OCI-LY3 (cell line): ENCODE results near the gene OR5K3.

ENCODE experiments used
- H2AFZ ChIP-seq: fragments of 200-600, 300-600 bp; shearing (Covaris generic); 2 replicates; pipeline ENCODE4 v1.6.0; 2014; ENCODE audit warnings: antibody characterized with exemption, low read depth, low read length
- H3K27ac ChIP-seq: fragments of 200-600, 300-600 bp; sonication (generic); 2 replicates; pipeline ENCODE4 v1.5.1; 2014; ENCODE audit warnings: mild to moderate bottlenecking, low read length, moderate library complexity, mixed read lengths
- H3K27me3 ChIP-seq: fragments of 200-600, 300-600 bp; sonication (generic); 2 replicates; pipeline ENCODE4 v1.6.1; 2014; ENCODE audit warnings: low read depth, low read length, mixed read lengths
- H3K36me3 ChIP-seq: fragments of 200-600, 300-600 bp; sonication (generic); replicated peaks from 2 replicates; pipeline ENCODE3; 2014; ENCODE audit warnings: low read depth, low read length, mixed read lengths
- H3K4me1 ChIP-seq: fragments of 300-600, 200-600 bp; sonication (generic); 2 replicates; pipeline ENCODE4 v1.6.1; 2014; ENCODE audit warnings: low read length, mixed read lengths
- H3K4me2 ChIP-seq: fragments of 200-600, 300-600 bp; sonication (generic); 2 replicates; pipeline ENCODE4 v1.6.1; 2014; ENCODE audit warnings: low read length, mixed read lengths
- H3K4me3 ChIP-seq: fragments of 300-600, 200-600 bp; sonication (generic); 2 replicates; pipeline ENCODE4 v1.5.1; 2014; ENCODE audit warnings: antibody characterized with exemption, mild to moderate bottlenecking, low read length, moderate library complexity
- H3K79me2 ChIP-seq: fragments of 300-600, 200-600 bp; shearing (Covaris generic); 2 replicates; pipeline ENCODE4 v1.6.1; 2014; ENCODE audit warnings: mild to moderate bottlenecking, low read length, mixed read lengths
- H3K9ac ChIP-seq: fragments of 300-600, 200-600 bp; shearing (Covaris generic); 2 replicates; pipeline ENCODE4 v1.6.0; 2014; ENCODE audit warnings: mild to moderate bottlenecking, low read length, moderate library complexity
- H3K9me3 ChIP-seq: fragments of 200-600, 300-600 bp; shearing (Covaris generic); 2 replicates; pipeline ENCODE4 v1.6.1; 2014; ENCODE audit warnings: low read length, mixed read lengths; ENCODE audit not compliant: insufficient read depth
- H4K20me1 ChIP-seq: fragments of 200-600, 300-600 bp; sonication (generic); 2 replicates; pipeline ENCODE4 v1.6.1; 2016; ENCODE audit warnings: low read length, mixed read lengths; ENCODE audit not compliant: insufficient read depth
- EZH2phosphoT487 ChIP-seq: fragments of 200-600 bp; shearing (Covaris generic); IDR thresholded peaks from 2 replicates; pipeline ENCODE4 v1.6.1; 2018; ENCODE audit warnings: antibody characterized with exemption, mixed run types, low read depth
- TF ChIP-seq, protein P1 (sequence below): fragments of 200-600, 300-600 bp; sonication (generic); IDR thresholded peaks from 2 replicates; pipeline ENCODE4 v1.5.1; 2014; ENCODE audit warnings: antibody characterized with exemption, low read length, low read depth

Gene OR5K3

DNA sequence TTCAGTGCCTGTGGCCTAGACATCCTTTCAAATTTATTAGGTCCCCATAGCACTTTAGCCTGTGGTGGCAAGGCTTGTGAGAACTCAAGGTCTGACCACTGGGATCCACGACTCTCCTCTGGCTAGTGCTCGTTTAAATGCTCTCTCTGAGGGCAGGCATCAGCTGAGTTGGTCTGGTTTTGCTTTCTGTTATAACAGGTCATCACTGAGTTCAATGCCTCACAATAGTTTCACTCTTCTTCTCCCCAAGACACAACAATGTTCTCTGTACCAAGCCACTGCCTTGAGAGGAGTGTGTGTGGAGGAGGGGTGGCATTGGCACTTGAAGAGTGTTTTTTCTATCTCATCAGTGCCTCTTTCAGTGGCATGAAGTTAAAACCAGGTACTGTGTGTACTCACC, 29.2 kb upstream of the OR5K3 start:
- Histone ChIP-seq H3K27me3 (no peaks in the 10 kb centered on the region), H3K9me3 (peaks cover 4% of the 10 kb centered on the region; the same call in 1 of the 2 replicates), H3K27ac (no peak overlapping the region), H2AFZ (no peak overlapping the region), H3K4me2 (no peak overlapping the region), H3K4me1 (no peaks in the 10 kb centered on the region), H4K20me1 (no peaks in the 10 kb centered on the region), H3K9ac (no peak overlapping the region), H3K36me3 (no peaks in the 10 kb centered on the region), H3K4me3 (no peak overlapping the region), H3K79me2 (no peaks in the 10 kb centered on the region)
- TF ChIP-seq EZH2phosphoT487 = no peak
- TF ChIP-seq, protein P1, sequence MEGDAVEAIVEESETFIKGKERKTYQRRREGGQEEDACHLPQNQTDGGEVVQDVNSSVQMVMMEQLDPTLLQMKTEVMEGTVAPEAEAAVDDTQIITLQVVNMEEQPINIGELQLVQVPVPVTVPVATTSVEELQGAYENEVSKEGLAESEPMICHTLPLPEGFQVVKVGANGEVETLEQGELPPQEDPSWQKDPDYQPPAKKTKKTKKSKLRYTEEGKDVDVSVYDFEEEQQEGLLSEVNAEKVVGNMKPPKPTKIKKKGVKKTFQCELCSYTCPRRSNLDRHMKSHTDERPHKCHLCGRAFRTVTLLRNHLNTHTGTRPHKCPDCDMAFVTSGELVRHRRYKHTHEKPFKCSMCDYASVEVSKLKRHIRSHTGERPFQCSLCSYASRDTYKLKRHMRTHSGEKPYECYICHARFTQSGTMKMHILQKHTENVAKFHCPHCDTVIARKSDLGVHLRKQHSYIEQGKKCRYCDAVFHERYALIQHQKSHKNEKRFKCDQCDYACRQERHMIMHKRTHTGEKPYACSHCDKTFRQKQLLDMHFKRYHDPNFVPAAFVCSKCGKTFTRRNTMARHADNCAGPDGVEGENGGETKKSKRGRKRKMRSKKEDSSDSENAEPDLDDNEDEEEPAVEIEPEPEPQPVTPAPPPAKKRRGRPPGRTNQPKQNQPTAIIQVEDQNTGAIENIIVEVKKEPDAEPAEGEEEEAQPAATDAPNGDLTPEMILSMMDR = no peak

DNA sequence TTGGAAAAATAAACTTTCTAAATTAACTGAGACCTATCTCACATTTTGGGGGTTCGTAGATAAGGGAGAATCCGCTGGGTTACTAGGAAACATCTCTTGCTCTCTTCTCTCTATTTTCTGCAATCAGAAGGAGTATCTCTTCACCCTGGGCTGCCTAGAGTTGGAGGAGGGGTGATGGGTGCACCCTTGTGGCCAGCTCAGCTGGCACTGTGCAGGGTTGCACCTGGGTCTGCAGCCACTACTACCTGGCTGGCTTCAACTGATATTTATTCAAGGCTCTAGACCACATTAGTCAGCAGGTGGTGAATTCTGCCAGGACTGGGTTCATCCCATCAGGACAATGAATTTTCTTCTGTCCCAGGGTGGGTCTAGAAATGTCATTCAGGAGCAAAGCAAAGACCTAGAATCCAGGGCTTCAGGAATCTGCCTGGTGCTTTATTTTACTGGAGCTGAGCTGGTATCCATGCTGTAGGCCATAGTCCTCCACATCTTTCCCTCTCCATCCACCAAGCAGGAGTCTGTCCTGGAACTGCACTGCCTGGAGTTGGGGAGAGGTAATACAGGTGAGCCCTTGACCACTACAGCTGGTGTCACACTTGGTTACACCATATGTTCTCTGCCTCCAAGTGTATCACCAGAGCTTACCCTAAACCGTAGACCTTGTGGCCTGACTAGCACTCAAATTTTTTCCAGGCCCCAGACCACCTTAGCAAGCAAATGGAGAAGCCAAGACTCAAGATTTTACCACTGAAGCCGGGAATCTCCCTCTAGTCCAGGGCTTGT, 22.8 kb upstream of the OR5K3 start:
- Histone ChIP-seq H3K4me2 (no peak overlapping the region), H4K20me1 (no peaks in the 10 kb centered on the region), H3K9me3 (no peaks in the 10 kb centered on the region), H3K9ac (no peak overlapping the region), H3K4me1 (no peaks in the 10 kb centered on the region), H3K36me3 (no peaks in the 10 kb centered on the region), H3K27me3 (no peaks in the 10 kb centered on the region), H3K4me3 (no peak overlapping the region), H2AFZ (no peak overlapping the region), H3K27ac (no peak overlapping the region), H3K79me2 (no peaks in the 10 kb centered on the region)
- TF ChIP-seq, protein P1 = no peak
- no peak for TF ChIP-seq EZH2phosphoT487

DNA sequence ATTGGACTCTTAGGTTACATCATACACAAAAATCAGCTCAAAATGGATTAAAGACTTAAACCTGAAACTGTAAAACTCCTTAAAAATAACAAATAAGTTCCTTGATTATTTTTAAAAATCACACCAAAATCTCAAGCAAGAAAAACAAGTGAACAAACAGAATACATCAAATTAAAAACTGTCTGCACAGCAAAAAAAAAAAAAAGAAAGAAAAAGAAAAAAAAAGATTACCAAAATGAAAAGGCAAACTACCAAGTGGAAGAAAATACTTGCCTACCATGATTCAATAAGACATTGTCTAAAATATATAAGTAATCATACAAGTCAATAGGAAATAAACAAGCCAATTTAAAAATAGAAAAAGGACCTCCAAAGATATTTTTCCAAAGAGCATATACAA, 19.3 kb upstream of the OR5K3 start:
- H3K4me2 ChIP-seq = no peak overlapping the region
- H3K27ac ChIP-seq = no peak overlapping the region
- H3K36me3 ChIP-seq = no peaks in the 10 kb centered on the region
- H3K27me3 ChIP-seq = no peaks in the 10 kb centered on the region
- no peaks in the 10 kb centered on the region for H3K79me2 ChIP-seq
- no peaks in the 10 kb centered on the region for H3K4me1 ChIP-seq
- no peak overlapping the region for H3K4me3 ChIP-seq
- TF ChIP-seq, protein P1 = no peak
- no peak for TF ChIP-seq EZH2phosphoT487
- no peak overlapping the region for H2AFZ ChIP-seq
- H3K9me3 ChIP-seq = no peaks in the 10 kb centered on the region
- H4K20me1 ChIP-seq = no peaks in the 10 kb centered on the region
- H3K9ac ChIP-seq = no peak overlapping the region

DNA sequence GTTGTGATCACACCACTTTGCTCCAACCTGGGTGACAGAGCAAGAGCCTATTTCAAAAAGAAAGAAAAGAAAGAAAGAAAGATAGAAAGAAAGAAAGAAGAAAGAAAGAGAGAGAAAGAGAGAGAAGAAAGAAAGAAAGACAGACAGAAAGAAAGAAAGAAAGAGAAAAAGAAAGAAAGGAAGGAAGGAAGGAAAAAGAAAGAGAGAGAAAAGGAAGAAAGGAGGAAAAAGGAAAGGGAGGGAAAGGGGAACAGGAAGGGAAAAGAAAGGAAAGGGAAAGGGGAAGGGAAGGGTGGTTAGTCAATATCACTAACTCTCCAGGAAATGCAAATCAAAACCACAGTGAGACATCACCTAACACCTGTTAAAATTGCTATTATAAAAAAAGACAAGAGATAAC, 18.6 kb upstream of the OR5K3 start:
- Histone ChIP-seq H4K20me1 (no peaks in the 10 kb centered on the region), H3K27ac (no peak overlapping the region), H3K9ac (no peak overlapping the region), H2AFZ (no peak overlapping the region), H3K27me3 (no peaks in the 10 kb centered on the region), H3K36me3 (no peaks in the 10 kb centered on the region), H3K4me1 (no peaks in the 10 kb centered on the region), H3K4me3 (no peak overlapping the region), H3K9me3 (no peaks in the 10 kb centered on the region), H3K4me2 (no peak overlapping the region), H3K79me2 (no peaks in the 10 kb centered on the region)
- no peak for TF ChIP-seq EZH2phosphoT487
- TF ChIP-seq, protein P1 = no peak
